ENCODE results near the gene LSM2. TPM values are rescaled to one million over a fixed set of nuclear protein-coding genes. Genes with fewer than 3 reads are reported as not detected.

LSM2 gene
- polyA plus RNA-seq, 3 donors, result 26.0 to 41.0 (median 40.0) TPM

GRCh38 chr6:31822036-31822821 is 15.5 kb upstream of the LSM2 start:
- peak overlapping the region; percentile 70 for H3K9ac ChIP-seq (ENCODE audit: insufficient read depth, low read length, poor library complexity, severe bottlenecking)
- WGBS (ENCODE audit: insufficient coverage), result 0% methylated on average over 8 of the region's 25 CpGs

More at GRCh38 chr6:31822036-31822821, 15.5 kb upstream of the LSM2 start:
- H3K4me3 ChIP-seq (replicated peaks in 1 of 3; ENCODE audit: low read depth in 2 of 3, low read length in 3 of 3), result peak overlapping the region; percentile 56 to 93 (median 72)
- no peaks in the 10 kb centered on the region for H4K20me1 ChIP-seq (ENCODE audit: insufficient read depth, low read length)
- H3K27me3 ChIP-seq (ENCODE audit: control insufficient read depth in 2 of 2, insufficient read depth in 2 of 2, low read length in 2 of 2), result no peaks in the 10 kb centered on the region
- H3K36me3 ChIP-seq (replicated peaks in 1 of 2; ENCODE audit: control insufficient read depth in 1 of 2, insufficient read depth in 2 of 2, low read length in 2 of 2), result no peaks in the 10 kb centered on the region
- peaks cover 0 to 2% (median 0%) of the 10 kb centered on the region in 7 donors for H3K9me3 Mint-ChIP-seq
- peaks cover 0 to 8% of the 10 kb centered on the region in 2 donors for H3K36me3 Mint-ChIP-seq
- no peak for TF ChIP-seq CTCF (IDR thresholded peaks at IDR 0.05)
- peaks cover 73 to 92% of the 10 kb centered on the region in 2 donors for H3K4me1 ChIP-seq (ENCODE audit: control insufficient read depth in 1 of 2, insufficient read depth in 2 of 2, low read length in 2 of 2)
- H3K27me3 Mint-ChIP-seq (ENCODE audit: low read depth in 3 of 3), result peaks cover 0 to 4% (median 0%) of the 10 kb centered on the region in 3 donors
- H3K4me3 Mint-ChIP-seq, result peak overlapping the region; percentile 87 to 92
- H3K9me3 ChIP-seq (replicated peaks in 1 of 2; ENCODE audit: control insufficient read depth in 1 of 2, insufficient read depth in 1 of 2, low read length in 2 of 2), result no peaks in the 10 kb centered on the region
- intact Hi-C loops (cut with micrococcal nuclease), result no loop called here
- H3K79me2 ChIP-seq (ENCODE audit: insufficient read depth, low read length), result peaks cover 52% of the 10 kb centered on the region
- H3K4me1 Mint-ChIP-seq, result peaks cover 78% of the 10 kb centered on the region
- H3K4me2 ChIP-seq (replicated peaks; ENCODE audit: extremely low read depth, low read length, poor library complexity, severe bottlenecking), result peak overlapping the region; percentile 98
- H3K27ac Mint-ChIP-seq, result peak overlapping the region; percentile 91 to 97 (median 94)
- peak overlapping the region; percentile 69 to 76 for H3K27ac ChIP-seq (ENCODE audit: low read depth in 1 of 2, low read length in 2 of 2)
- DNase-seq, result peak; percentile 68 to 89 (median 76)
- peak overlapping the region; percentile 89 for H2AFZ ChIP-seq (ENCODE audit: insufficient read depth, low read depth, low read length, poor library complexity, severe bottlenecking)

Measured in CD14-positive monocyte (primary cell).